ENCODE measurements around the gene LRRFIP1.

GRCh38 chr2:237588044-237588696 lies 39.2 kb upstream of the LRRFIP1 start:
- TF ChIP-seq, protein P1, sequence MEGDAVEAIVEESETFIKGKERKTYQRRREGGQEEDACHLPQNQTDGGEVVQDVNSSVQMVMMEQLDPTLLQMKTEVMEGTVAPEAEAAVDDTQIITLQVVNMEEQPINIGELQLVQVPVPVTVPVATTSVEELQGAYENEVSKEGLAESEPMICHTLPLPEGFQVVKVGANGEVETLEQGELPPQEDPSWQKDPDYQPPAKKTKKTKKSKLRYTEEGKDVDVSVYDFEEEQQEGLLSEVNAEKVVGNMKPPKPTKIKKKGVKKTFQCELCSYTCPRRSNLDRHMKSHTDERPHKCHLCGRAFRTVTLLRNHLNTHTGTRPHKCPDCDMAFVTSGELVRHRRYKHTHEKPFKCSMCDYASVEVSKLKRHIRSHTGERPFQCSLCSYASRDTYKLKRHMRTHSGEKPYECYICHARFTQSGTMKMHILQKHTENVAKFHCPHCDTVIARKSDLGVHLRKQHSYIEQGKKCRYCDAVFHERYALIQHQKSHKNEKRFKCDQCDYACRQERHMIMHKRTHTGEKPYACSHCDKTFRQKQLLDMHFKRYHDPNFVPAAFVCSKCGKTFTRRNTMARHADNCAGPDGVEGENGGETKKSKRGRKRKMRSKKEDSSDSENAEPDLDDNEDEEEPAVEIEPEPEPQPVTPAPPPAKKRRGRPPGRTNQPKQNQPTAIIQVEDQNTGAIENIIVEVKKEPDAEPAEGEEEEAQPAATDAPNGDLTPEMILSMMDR (IDR thresholded peaks at IDR 0.05): no peak
- peak; percentile 61 for TF ChIP-seq POLR2A (IDR thresholded peaks at IDR 0.05)
